Measurements from ENCODE around the gene PC.
"Not testable (repeated sequence)": the region's sequence is repeated elsewhere in the genome, so short reads cannot be mapped to it uniquely, and the experiment has no call there.

The PC gene

DNA sequence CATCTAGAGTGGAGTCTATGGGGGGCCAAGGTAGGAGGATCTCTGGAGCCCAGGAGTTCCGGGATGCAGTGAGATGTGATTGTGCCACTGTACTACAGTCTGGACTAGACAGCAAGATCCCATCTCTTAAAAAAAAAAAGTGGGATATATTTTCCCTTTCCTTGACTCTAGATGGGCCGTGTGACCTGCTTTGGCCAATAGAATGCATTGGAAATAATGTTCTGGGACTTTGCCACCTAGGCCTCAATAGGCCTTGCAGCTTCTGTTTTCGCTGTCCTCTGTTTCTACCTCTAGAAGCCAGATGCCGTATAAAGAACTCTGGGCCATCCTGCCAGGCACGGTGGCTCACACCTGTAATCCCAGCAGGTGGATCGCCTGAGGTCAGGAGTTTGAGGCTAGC is 20.5 kb upstream of the PC start:
- DNase-seq (ENCODE audit: low spot score): no peak

DNA sequence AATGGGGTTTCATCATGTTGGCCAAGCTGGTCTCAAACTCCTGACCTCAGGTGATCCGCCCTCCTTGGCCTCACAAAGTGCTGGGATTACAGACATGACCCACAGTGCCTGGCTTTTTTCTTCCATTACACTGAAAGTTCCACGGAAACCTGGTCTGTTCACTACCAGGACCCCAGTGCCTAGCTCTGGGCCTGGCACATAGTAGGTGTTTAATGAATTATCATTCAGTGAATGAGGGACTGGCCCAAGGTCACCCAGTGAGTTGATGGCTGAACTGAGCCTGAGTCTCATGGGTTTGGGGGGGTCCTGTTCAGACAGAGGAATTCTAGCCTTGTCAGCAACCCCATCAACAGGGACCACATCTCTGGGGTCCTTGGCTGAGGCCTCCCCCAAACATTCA is 20.0 kb upstream of the PC start:
- DNase-seq (ENCODE audit: low spot score): no peak

DNA sequence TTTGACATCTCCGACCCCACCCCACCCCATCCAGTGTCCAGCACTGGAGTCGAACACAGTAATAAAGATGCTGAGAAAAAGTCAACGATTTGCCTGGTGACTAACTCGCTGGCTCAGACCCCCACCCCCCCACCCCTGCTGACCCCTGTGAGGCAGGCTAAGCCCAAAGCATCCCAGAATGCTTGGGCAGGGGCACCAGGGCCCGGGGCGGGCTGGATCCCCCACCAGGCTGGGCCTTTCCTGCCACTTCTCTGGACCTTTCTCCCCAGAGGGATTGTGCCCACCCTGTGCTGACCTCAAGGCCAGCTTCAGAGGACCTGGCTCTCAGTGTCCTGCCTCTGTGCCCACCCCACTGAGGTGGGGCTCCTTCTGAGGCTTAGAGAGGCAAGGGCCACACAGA is 18.7 kb upstream of the PC start:
- DNase-seq (ENCODE audit: low spot score): no peak

DNA sequence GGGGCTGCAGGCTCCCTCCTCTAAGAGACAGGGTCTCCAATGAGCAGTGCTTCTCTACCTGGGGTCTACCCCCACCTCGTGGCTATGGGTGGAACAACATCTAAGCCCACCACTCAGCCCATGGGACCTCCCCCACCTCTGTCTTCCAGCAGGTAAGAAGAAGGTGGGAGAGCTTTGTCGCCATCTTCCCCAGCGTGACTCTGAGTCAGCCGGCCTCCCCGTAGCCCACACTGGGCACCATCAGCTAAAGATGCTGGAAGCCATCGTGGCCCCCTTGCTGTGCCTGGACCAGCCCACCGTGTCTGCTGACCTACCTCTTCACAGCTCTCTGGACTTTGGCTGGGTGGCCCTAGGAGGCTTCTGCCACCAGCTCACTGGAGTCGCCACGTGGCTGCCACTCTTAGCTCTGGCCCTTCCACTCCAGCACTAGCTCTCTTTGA is 17.9 kb upstream of the PC start:
- DNase-seq (ENCODE audit: low spot score): no peak

DNA sequence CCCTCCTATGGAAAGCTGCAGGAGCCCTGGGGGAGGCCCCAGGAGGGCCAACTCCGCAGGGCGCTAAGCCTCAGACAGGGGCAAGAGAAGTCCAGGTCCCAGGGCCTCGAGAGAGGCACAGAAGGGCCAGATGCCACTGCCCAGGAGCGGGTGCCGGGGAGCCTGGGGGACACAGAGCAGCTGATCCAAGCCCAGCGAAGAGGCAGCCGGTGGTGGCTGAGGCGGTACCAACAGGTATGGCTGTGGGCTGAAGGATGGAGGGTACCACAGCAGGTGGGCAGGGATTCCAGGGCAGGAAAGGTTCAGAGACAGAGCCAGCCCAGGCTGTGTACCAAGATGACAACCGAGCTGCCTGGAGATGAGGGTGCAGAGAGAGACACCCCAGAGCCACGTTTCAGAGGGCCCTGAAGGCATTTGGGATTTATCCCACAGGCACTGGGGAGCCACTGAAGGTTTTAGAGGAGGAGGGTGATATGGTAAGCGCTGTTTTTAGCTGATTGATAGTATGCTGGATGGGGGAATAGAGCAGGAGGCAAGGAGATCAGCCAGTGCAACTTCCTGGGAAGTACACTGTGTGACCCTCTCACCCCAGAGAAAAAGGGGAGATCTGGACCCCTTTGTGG is 17.3 kb upstream of the PC start:
- DNase-seq (ENCODE audit: low spot score): no peak

DNA sequence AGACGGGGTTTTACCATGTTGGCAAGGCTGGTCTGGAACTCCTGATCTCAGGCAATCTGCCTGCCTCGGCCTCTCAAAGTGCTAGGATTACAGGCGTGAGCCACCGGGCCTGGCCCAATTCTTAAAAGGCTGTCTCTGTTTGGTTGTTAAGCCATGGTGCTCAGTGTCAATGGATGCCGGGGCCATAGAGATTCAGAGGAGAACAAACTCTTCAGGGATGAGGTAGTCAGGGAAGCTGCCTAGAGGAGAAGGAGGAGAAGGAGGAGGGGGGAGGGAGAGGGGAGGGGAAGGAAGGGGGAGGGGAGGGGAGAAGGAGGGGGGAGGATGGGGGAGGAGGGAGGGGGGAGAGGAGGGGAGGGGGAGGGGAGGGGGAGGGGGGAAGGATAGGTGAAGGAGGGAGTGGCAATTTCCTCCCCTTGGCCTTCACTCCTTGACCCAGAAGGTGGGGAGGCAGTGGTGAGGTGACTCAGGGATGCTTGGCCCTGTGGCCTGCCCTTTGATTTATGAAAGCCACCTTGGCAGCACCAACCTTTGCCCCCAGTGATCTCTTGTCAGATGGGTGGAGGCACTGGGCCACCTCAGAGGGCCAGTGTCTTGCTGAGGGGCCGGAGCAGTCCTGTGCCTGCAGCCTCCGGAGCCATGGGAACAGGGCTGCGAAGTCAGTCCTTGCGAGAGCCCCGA is 16.7 kb upstream of the PC start, which contains the start of gene C11orf86:
TSS of gene C11orf86 (plus strand) at position 581 of the 681 bp plus-strand sequence. CDS start at position 640, 59 bp downstream.
- DNase-seq (ENCODE audit: low spot score): no peak

DNA sequence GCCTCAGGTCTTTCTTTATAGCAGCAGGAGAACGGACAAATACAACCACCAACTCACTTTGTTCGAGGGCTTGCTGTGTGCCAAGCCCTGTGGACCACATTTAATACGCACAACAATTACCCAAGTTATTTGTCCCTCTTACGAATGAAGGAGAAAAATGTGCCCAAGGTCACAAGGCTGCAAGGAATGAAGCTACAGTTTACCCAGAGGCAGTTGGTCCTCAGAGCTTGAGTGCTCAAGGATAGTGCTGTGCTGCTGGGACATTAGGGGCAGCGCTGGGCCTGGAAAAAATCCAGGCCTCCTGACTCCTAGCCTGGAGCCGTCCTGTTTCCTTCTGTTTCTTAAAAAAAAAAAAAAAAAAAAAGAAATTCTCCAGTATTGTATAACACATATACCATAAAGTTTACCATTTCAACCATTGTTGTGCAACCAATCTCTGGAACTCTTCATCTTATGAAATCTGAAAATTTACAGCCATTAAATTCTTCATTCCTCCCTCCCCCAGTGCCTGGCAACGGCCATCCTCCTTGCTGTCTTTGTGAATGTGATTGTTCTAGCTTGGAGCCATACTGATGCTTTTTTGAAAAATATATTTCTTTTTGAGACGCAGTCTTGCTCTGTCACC is 15.9 kb upstream of the PC start:
- no peak for DNase-seq (ENCODE audit: low spot score)

DNA sequence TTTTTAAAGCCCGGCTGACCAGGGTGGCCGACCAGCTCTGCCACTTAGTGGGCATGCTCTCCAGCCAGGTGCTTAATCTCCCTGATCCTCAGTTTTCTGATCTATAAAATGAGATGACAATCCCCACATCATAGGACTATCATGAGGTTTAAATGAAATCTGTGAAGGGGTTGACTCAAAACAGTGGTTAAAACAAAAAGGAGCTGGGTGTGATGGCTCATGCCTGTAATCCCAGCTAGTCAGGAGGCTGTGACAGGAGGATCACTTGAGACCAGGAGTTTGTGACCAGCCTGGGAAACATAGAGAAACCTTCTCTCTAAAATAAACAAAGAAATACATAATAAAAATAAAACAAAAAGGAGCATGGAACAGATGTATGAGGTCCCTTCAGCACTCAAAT is 13.3 kb upstream of the PC start:
- DNase-seq (ENCODE audit: low spot score): no peak

DNA sequence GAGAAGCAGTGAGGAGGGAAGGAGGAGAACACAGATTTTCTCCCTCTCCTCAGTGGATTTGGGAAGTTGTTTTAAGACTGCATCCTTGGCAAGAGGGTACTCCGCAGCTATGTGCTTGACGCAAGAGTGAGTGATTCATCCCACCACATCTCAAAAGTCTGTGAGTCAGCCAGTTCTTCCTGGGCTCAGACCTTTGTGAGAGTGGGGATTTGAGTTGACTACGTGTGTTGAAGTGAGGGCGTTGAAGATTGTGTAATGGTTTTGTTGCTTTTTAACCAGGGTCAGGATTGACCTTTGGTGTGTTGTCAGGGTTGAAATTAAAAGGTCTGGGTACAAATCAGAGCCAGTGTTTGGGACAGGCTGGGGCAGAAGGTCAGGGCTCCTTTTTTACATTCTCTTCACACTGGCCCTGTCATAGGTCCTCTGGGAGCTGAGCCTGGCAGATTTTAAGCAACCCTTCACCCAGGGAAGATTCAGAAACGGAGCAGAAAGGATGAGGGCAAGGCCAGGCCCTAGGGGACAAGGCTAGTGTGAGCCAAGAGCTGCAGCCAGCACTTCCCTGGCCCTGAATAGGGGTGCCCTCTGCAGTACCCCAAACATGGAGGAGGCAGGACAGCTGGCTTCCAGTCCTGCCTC is 12.7 kb upstream of the PC start:
- no peak for DNase-seq (ENCODE audit: low spot score)

DNA sequence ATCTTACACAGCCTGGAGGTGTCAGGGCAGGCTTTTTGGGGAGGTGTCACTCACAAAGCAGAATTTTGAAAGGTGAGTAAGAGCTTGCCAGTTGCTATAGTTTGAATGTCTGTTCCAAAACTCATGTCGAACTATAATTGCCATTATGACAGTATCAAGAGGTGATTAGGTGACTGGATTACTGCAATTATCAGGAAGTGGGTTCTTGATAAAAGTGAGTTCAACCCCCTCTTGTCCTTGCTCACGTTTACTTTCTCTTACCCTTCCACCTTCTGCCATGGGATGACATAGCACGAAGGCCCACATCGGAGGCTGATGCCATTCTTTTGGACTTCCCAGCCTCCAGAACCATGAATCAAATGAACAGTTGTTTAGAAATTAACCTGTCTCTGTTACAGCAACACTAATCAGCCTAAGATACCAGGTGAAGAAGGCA is 12.2 kb upstream of the PC start:
- no peak for DNase-seq (ENCODE audit: low spot score)

DNA sequence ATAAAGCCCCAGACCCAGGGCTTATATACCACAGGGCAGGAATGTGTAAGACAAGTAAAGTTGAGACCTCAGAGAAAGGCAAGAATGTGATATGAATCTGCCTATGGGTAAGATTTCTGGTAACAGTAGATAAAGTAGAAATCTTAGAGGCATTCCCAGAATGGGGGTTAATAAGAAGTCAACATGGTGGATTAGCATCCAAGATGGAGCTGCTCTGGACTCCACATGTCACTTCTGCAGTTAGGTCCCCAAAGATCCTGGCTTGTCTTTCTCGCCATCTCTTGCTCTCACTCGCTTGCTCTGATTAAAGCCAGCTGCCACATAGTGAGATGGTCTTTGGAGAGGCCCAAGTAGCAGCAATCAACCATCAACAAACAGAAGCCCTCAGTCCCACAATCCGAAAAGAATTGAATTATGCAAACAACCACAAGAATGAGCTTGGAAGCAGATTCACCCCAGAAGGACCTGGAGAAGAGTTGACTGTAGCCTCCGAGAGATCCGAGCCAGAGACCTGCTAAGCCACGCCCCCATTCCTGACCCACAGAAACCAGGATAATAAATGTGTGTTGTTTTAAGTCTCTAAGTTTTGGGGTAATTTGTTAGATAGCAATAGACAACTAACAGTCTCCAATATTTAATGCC is 11.5 kb upstream of the PC start:
- DNase-seq (ENCODE audit: low spot score): no peak

DNA sequence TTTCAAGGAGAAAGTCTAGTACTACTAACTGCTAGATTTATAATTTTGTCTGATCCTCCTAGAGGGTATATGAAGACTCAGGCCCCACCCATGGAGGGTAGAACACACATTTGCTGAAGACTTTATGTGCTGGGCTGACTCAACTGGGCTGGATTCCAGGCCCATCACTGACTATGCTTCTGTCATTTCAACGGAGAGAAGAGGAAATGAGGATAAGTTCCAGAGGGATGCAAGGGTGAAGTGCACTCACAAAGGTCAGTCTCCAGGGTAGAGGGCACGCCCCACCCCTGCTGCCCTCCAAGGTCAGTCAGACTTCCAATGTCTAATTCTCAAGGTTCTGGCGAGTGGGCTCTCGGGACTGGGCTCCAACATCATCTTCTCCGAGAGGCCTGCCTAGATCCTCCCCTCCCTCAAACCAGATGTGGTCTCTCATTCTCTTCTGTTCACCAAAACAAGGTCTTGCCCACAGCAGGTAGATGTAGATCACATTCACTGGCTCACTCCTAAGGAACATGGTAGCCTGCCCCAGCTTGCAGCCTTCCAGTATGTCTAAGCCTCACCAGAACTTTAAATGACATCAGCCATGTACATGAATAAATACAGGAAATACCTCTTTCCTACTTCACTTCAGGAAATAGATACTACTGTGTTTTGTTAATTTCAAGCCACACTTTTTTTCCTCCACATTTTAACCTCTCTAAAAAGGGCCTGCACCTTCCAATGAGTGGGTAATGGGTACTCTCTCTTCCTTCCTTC is 9.7 kb upstream of the PC start:
- DNase-seq (ENCODE audit: low spot score): no peak

DNA sequence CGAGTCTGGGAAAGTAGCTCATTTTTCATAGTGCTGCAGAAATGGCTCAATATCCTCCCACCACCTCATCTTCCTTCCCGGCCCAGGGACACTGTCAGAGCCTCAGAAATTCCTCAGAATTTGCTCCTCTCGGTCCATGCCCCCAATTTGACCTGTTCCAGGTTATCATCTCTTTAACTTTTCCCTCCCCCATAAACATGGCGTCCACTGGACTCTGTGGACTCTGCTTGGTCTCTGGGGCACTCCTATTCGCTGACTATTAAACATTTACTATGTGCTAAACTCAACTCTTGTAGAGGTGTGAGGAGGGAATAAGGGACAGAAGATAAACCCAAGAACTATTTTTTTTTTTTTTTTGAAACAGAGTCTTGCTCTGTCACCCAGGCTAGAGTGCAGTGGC is 8.2 kb upstream of the PC start:
- DNase-seq (ENCODE audit: low spot score): no peak

DNA sequence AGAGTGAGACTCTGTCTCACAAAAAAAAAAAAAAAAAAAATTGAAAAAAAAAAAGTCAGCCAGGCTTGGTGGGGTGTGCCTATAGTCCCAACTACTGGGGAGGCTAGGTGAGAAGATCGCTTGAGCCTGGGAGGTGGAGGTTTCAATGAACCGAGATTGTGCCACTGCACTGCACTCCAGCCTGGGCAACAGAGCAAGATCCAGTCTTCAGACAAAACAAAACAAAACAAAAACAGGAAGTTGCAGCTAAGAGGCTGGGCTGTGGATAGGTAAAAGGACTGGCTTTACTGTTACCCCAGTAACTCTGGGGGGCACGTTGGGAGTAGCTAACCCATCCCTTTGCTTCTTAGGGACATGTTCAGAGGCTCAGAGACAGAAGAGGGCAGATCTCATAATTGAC is 6.3 kb upstream of the PC start:
- no peak for DNase-seq (ENCODE audit: low spot score)

DNA sequence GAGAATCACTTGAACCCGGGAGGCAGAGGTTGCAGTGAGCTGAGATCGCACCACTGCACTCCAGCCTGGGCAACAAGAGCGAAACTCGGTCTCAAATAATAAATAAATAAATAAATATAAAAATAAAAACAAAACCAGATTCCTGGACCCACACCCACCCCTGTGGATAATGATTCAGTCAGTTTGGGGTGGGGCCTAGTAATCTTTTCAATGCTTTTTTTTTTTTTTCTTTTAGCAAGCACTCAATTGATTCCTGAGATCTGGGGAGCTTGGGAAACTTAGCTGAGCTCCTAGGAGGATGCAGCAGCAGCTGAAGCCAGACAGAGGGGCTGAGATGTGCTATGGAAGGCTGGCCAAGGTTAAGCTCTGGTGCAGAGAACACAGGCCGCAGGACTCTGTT is 4.6 kb upstream of the PC start:
- no peak for DNase-seq (ENCODE audit: low spot score)

DNA sequence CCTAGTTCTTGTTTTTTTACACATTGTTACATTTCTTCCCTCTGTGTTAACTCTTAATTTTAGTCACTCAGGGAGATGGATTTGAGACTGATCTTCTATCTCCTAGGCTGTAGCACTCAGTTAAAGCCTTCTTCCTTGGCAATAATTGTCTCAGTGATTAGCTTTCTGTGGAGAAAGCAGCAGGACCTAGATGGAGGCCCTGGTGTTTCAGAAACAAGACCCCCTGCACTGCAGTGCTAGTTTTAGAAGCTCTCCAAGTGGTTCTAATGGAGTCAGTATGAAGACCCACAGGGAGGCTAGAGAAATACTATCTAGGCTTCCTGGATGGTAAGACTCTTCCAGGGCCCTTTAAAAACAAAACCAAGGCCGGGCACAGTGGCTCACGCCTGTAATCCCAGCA is 4.1 kb upstream of the PC start:
- DNase-seq (ENCODE audit: low spot score): no peak

DNA sequence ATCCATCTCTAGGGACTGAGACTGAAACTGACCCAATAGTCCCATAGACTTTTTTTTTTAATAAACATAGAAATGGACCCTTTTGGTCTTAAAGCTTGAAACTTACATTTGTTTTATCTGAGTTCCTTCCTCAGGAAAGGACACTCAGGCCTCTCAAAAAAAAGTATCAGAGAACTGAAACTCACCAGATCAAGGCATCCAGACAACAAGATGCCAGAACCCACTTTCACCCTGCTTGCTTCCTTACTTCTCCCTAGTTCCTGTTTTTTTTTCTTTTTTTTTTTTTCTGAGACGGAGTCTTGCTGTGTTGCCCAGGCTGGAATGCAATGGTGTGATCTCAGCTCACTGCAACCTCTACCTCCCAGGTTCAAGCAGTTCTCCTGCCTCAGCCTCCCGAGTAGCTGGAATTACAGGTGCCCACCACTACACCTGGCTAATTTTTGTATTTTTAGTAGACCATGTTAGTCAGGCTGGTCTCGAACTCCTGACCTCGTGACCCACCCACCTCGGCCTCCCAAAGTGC is 3.6 kb upstream of the PC start:
- not testable (repeated sequence) for DNase-seq (ENCODE audit: low spot score)

DNA sequence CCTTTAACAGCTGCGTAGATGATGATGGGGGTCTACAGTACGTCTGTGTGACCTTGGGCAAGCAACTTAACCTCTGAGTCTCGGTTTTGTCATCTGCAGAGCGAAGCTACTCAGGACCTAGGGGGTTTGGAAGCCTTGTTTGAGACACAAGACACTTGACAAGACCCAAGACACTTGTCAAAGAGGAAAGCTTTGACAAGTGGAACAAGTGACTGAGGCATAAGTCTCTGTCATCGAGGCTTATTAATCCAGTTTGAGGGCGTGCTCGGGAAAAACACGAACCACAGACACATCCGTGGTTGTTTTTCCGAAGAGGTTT is 732 bp upstream of the PC start:
- DNase-seq (ENCODE audit: low spot score): no peak

DNA sequence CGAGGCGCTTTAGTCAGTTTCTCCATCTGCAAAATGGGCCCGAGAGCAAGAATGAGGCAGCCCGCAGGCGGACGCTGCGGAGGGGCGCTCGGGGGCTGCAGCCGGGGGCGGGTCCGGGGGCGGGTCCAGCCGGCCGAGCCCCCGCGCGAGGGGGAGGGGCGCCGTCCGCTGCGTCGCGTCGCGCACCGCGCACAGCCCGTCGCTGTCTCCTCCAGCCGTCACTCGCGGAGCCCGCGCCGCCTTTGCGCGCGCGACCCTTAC is 282 bp downstream of the PC start:
- DNase-seq (ENCODE audit: low spot score): no peak

DNA sequence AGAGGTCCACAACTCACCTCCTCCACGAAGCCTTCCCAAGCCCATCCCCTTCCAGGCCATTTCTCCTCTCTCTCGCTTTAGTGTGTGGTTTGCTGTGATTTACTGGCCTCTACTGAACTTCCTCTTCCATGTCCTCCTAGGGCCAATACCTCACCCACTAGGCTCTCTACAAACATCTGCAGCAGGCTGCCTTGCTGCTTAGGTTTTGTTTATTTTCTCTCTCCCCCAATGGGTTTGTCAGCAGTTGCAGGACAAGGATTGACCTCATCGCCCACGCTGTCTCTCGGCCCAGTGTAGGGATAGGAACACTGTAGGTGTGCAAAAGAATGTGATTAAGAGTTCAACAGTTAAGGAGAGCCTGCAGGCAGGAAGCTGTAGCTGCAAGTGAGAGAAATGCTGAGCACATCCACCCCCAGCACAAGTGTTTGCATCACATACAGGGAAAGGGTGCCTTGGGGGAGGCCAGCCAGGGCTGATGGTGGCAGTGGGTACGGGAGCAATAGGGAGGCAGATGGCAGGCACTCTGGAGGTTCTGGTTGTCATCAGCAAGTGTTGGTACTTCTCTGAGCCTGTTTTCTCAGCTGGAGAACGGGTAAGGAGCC is 1.4 kb downstream of the PC start:
- no peak for DNase-seq (ENCODE audit: low spot score)

DNA sequence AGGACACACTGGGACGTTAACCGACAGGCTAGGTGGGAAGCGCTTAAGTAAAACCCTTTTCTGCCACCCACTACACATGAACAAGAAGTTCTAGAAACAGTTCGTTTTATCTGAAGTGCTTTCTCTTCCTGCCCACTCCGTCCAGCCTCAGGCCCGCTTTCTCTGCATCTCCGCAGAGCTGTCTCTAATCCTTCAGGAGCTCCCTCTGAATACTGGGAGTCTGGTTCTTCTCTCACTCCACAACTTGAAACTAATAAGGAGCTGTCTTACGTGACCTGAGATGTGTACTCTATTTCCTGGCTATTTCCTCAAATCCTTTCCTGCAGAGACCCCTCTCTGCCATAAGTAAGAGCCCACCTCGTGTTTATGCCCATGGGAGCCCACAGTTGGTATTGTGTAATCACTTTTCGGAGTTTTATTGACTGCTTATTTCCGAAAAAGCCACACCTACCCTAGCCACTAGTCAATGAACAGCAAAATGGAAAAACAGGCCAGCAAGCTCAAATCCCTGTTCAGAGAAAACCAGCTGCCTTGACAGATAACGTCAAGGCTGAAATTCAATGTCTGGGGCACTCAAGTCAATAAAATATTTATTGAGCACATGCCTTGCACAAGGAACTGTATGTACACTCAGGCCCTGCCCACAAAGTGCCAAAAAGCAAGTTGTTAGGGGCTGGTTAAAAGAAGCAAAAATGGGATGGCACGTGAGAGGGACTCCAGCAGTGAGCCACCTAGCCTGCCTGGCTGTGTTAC is 4.9 kb downstream of the PC start:
- DNase-seq (ENCODE audit: low spot score): no peak
